ENCODE measurements around the gene TRIM7. TPM values are rescaled to one million over a fixed set of nuclear protein-coding genes. Genes with fewer than 3 reads are reported as not detected.

The TRIM7 gene
- total RNA-seq, 3 donors from 2014 or later: 1.5 to 3.9 (median 3.2) TPM

- DNase-seq (peak in 2 of 3 donors; percentile 68 to 78), ATAC-seq (no peak)
- intact Hi-C loops (cut with DNase I, micrococcal nuclease): loop anchor here in 1 of 2 donors (2.0 kb wide), 1 partner anchor 35 kb away; the partner anchor contains the start of gene TRIM41
- H3K36me3 ChIP-seq (ENCODE audit: low read depth): no peaks in the 10 kb centered on the region
- no peak overlapping the region for H3K4me3 ChIP-seq
- no peak for TF ChIP-seq CTCF (IDR thresholded peaks at IDR 0.05)
- peaks cover 12% of the 10 kb centered on the region for H3K4me1 ChIP-seq (ENCODE audit: low read depth)
- no peaks in the 10 kb centered on the region for H3K9me3 ChIP-seq
Measured at GRCh38 chr5:181187500-181188213, 17.3 kb downstream of the TRIM7 start.

GRCh38 chr5:181186986-181187499 is 18.0 kb downstream of the TRIM7 start:
- Histone ChIP-seq H3K9me3 (no peaks in the 10 kb centered on the region), H3K36me3 (ENCODE audit: low read depth) (no peaks in the 10 kb centered on the region), H3K4me1 (ENCODE audit: low read depth) (peaks cover 12% of the 10 kb centered on the region), H3K4me3 (no peak overlapping the region)
- DNase-seq (no peak), ATAC-seq (no peak)
- intact Hi-C loops (cut with DNase I, micrococcal nuclease): no loop called here
- TF ChIP-seq CTCF (IDR thresholded peaks at IDR 0.05): no peak

- no peak for DNase-seq
- Histone ChIP-seq H3K4me3 (no peak overlapping the region), H3K9me3 (no peaks in the 10 kb centered on the region), H3K4me1 (ENCODE audit: low read depth) (peaks cover 12% of the 10 kb centered on the region), H3K36me3 (ENCODE audit: low read depth) (no peaks in the 10 kb centered on the region)
- TF ChIP-seq CTCF (IDR thresholded peaks at IDR 0.05): no peak
- no peak for ATAC-seq
- intact Hi-C loops (cut with DNase I, micrococcal nuclease): no loop called here
Measured at GRCh38 chr5:181186022-181186421, 19.0 kb downstream of the TRIM7 start.

DNA sequence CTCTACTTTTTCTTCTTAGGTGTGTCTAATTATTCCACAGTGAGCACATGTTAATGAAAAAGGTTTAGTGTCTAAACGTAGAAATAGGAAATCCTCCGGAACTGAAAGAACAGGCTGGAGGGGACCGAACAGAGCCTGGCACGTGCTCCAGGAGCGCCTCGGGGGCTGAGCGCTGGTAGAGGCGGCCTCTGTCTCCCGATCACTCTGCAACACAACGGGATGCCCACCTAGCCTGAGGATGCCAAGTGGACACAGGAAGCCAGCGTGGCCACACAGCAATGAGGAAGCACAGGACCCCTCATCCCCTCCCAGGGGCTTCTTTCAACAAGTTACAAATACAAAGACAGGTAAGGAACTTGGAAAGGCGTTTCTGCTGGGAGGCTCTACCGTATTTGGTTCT is 19.4 kb downstream of the TRIM7 start:
- intact Hi-C loops (cut with DNase I, micrococcal nuclease): no loop called here
- Histone ChIP-seq H3K9me3 (no peaks in the 10 kb centered on the region), H3K36me3 (ENCODE audit: low read depth) (no peaks in the 10 kb centered on the region), H3K4me1 (ENCODE audit: low read depth) (peaks cover 12% of the 10 kb centered on the region), H3K4me3 (no peak overlapping the region)
- DNase-seq (no peak), ATAC-seq (no peak)
- no peak for TF ChIP-seq CTCF (IDR thresholded peaks at IDR 0.05)

DNA sequence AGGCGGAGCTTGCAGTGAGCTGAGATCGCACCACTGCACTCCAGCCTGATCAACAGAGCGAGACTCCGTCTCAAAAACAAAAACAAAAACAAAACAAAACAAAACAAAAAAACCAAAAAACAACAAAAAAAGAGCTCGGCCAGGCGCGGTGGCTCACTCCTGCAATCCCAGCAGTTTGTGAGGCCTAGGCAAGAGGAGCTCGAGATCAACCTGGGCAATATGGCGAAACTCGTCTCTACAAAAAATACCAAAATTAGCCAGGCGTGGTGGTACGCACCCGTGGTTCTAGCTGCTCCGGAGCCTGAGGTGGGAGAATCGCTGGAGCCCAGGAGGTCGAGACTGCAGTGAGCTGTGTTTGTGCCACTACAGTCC is 20.2 kb downstream of the TRIM7 start:
- H3K4me1 ChIP-seq (ENCODE audit: low read depth): peaks cover 12% of the 10 kb centered on the region
- ATAC-seq: no peak
- intact Hi-C loops (cut with DNase I, micrococcal nuclease): no loop called here
- no peak for TF ChIP-seq CTCF (IDR thresholded peaks at IDR 0.05)
- no peaks in the 10 kb centered on the region for H3K9me3 ChIP-seq
- H3K4me3 ChIP-seq: no peak overlapping the region
- DNase-seq: no peak
- H3K36me3 ChIP-seq (ENCODE audit: low read depth): no peaks in the 10 kb centered on the region

Measured in mucosa of descending colon (tissue), 3 donors.